A673 (cell line): ENCODE data around the gene TRIM37. TPM values are rescaled to one million over a fixed set of nuclear protein-coding genes. Genes with fewer than 3 reads are reported as not detected.
A peak's percentile ranks its signal among the peaks of the same experiment; 100 is the strongest.
"Not testable (repeated sequence)": the region's sequence is repeated elsewhere in the genome, so short reads cannot be mapped to it uniquely, and the experiment has no call there.

Experiments
- BruUV-seq: library from RNA; stranded (reverse); fragments of 400-500 nt; replicated peaks from 2 replicates; lab custom pipeline; 2021; lab: Mats Ljungman, UMichigan
- CTCF ChIA-PET: fragments of 300-600 bp; sonication (Branson Sonifier 250); formaldehyde crosslinking; loops from one replicate; lab custom pipeline; 2022; ENCODE audit warnings: antibody characterized with exemption; lab: Charles Lee
- POLR2A ChIA-PET: fragments of 300-600 bp; sonication (Branson Sonifier 250); formaldehyde crosslinking; loops from one replicate; lab custom pipeline; 2022; ENCODE audit warnings: antibody characterized with exemption; ENCODE audit not compliant: low non-redundant PET; lab: Charles Lee
- DNase-seq: peaks from one replicate; pipeline ENCODE4 v3.0.0-alpha.2; 2015; ENCODE audit warnings: low spot score
- H3K27ac ChIP-seq: fragments of 200-600 bp; sonication (generic); 2 replicates; pipeline ENCODE4 v1.5.1; 2016; ENCODE audit warnings: mixed run types, low read depth, mild to moderate bottlenecking, mixed read lengths, antibody characterized with exemption, low read length; ENCODE audit not compliant: poor library complexity, severe bottlenecking
- H3K27me3 ChIP-seq: fragments of 200-600 bp; sonication (generic); replicated peaks from 2 replicates; pipeline ENCODE4 v1.6.1; 2017; ENCODE audit warnings: mixed run types, low read depth, mild to moderate bottlenecking, mixed read lengths, antibody characterized with exemption, low read length; ENCODE audit not compliant: insufficient read depth, poor library complexity
- H3K36me3 ChIP-seq: fragments of 200-600 bp; sonication (generic); 2 replicates; pipeline ENCODE4 v1.6.1; 2016; ENCODE audit warnings: mixed run types, mild to moderate bottlenecking, mixed read lengths, antibody characterized with exemption, low read length; ENCODE audit not compliant: insufficient read depth, poor library complexity, severe bottlenecking
- H3K4me1 ChIP-seq: fragments of 200-600 bp; sonication (generic); 2 replicates; pipeline ENCODE4 v1.6.1; 2017; ENCODE audit warnings: mixed run types, mild to moderate bottlenecking, mixed read lengths, antibody characterized with exemption, low read length; ENCODE audit not compliant: insufficient read depth, poor library complexity, severe bottlenecking
- H3K4me3 ChIP-seq: fragments of 200-600 bp; sonication (generic); 2 replicates; pipeline ENCODE4 v1.5.1; 2016; ENCODE audit warnings: low read depth, mixed run types, mild to moderate bottlenecking, mixed read lengths, low read length; ENCODE audit not compliant: poor library complexity, severe bottlenecking
- H3K9me3 ChIP-seq: fragments of 200-600 bp; sonication (generic); 2 replicates; pipeline ENCODE4 v1.6.1; 2016; ENCODE audit warnings: mixed run types, low read depth, mild to moderate bottlenecking, mixed read lengths, antibody characterized with exemption, low read length; ENCODE audit not compliant: poor library complexity, severe bottlenecking
- CTCF ChIP-seq: fragments of 300-800, 200-600 bp; sonication (generic); conservative IDR thresholded peaks from 2 replicates; pipeline ENCODE4 v1.5.1; 2017; ENCODE audit warnings: low read depth, mild to moderate bottlenecking, antibody characterized with exemption, low read length, moderate library complexity, mixed read lengths
- EZH2 ChIP-seq: fragments of 200-600 bp; sonication (generic); IDR thresholded peaks from 2 replicates; pipeline ENCODE4 v1.6.1; 2017; ENCODE audit warnings: borderline replicate concordance, low read depth, mild to moderate bottlenecking, mixed read lengths, antibody characterized with exemption, low read length; ENCODE audit not compliant: poor library complexity, severe bottlenecking
- intact Hi-C: fragments of 100-400 bp; cut with micrococcal nuclease; formaldehyde crosslinking; loops from one replicate; pipeline ENCODE4 v1.10.0; 2022; ENCODE audit not compliant: unreplicated experiment
- total RNA-seq: library from RNA; stranded (reverse); gene quantifications from 2 replicates; pipeline ENCODE4 v1.2.3, GENCODE V29; 2021

The TRIM37 gene
- total RNA-seq, 1 experiment from 2014 or later = 39.4 TPM

- Histone ChIP-seq H3K36me3 (peaks cover 6% of the 10 kb centered on the region), H3K4me1 (peaks cover 8% of the 10 kb centered on the region), H3K27me3 (no peaks in the 10 kb centered on the region), H3K4me3 (no peak overlapping the region), H3K27ac (no peak overlapping the region), H3K9me3 (peaks cover 9% of the 10 kb centered on the region)
- TF ChIP-seq CTCF = no peak
- no peak for TF ChIP-seq EZH2
- POLR2A ChIA-PET = interaction anchor here (0.6 kb wide), 1 partner anchor 169 kb away, joined by 3 read pairs; no protein-coding TSS in a partner anchor
- intact Hi-C loops = no loop called here
- CTCF ChIA-PET = no interaction called here
- BruUV-seq = no TSS peak
- peak; percentile 47 for DNase-seq
These were observed 12.9 kb downstream of the TRIM37 start for GRCh38 chr17:59093702-59094231.

GRCh38 chr17:59093145-59093701 lies 13.5 kb downstream of the TRIM37 start:
- H3K36me3 ChIP-seq = peaks cover 8% of the 10 kb centered on the region
- H3K27me3 ChIP-seq = no peaks in the 10 kb centered on the region
- H3K9me3 ChIP-seq = peaks cover 5% of the 10 kb centered on the region
- TF ChIP-seq CTCF (no peak), EZH2 (no peak)
- BruUV-seq = no TSS peak
- H3K4me1 ChIP-seq = peaks cover 8% of the 10 kb centered on the region
- POLR2A ChIA-PET = interaction anchor here (0.6 kb wide), 2 partner anchors 169 to 409 kb away, joined by 3 to 5 read pairs; no protein-coding TSS in a partner anchor
- CTCF ChIA-PET = no interaction called here
- intact Hi-C loops = no loop called here
- no peak overlapping the region for H3K4me3 ChIP-seq
- H3K27ac ChIP-seq = peak overlapping the region; percentile 0
- DNase-seq = no peak

GRCh38 chr17:59090593-59090992 lies 16.1 kb downstream of the TRIM37 start:
- BruUV-seq, CTCF ChIA-PET, H3K27ac ChIP-seq, H3K4me1 ChIP-seq, DNase-seq, H3K4me3 ChIP-seq, H3K9me3 ChIP-seq, intact Hi-C loops, POLR2A ChIA-PET, H3K27me3 ChIP-seq: not testable (repeated sequence)
- peaks cover 14% of the 10 kb centered on the region for H3K36me3 ChIP-seq

GRCh38 chr17:59084154-59084553 lies 22.5 kb downstream of the TRIM37 start:
- H3K4me3 ChIP-seq = no peak overlapping the region
- no TSS peak for BruUV-seq
- no peaks in the 10 kb centered on the region for H3K9me3 ChIP-seq
- POLR2A ChIA-PET = no interaction called here
- no peaks in the 10 kb centered on the region for H3K27me3 ChIP-seq
- TF ChIP-seq EZH2 (no peak), CTCF (no peak)
- no peak for DNase-seq
- intact Hi-C loops = no loop called here
- peaks cover 23% of the 10 kb centered on the region for H3K36me3 ChIP-seq
- CTCF ChIA-PET = no interaction called here
- H3K27ac ChIP-seq = no peak overlapping the region
- H3K4me1 ChIP-seq = no peaks in the 10 kb centered on the region
